CD14-positive monocyte (primary cell): Measurements from ENCODE around the gene EMD. TPM values are rescaled to one million over a fixed set of nuclear protein-coding genes. Genes with fewer than 3 reads are reported as not detected.

Experiments used
- DNase-seq, 3 donors: peaks; one replicate each; pipeline ENCODE4 v3.0.0-alpha.2; 2011 to 2022
- H2AFZ ChIP-seq: 2 replicates; pipeline ENCODE4 v1.6.0; 2012; ENCODE audit warnings: mild to moderate bottlenecking, low read depth, low read length, inconsistent platforms; ENCODE audit not compliant: insufficient read depth, poor library complexity, severe bottlenecking
- H3K27ac ChIP-seq, 2 donors: 1 replicate in 1 of 2; 2 replicates in 1 of 2; pipeline ENCODE4 v1.5.1; 2012 to 2013; ENCODE audit warnings: low read length in 2 of 2, control low read depth in 1 of 2, inconsistent platforms in 1 of 2, low read depth in 1 of 2, mild to moderate bottlenecking in 1 of 2
- H3K27me3 ChIP-seq, 2 donors: one replicate each; pipeline versions ENCODE4 v1.6.0 to v1.6.1; 2011 to 2013; ENCODE audit warnings: low read length in 2 of 2; ENCODE audit not compliant: control insufficient read depth in 2 of 2, insufficient read depth in 2 of 2
- H3K36me3 ChIP-seq, 2 donors: replicated peaks in 1 of 2; 1 replicate in 1 of 2; 2 replicates in 1 of 2; pipeline versions ENCODE4 v1.5.1 to v1.6.1; 2012 to 2013; ENCODE audit warnings: low read length in 2 of 2, control low read depth in 1 of 2, inconsistent platforms in 1 of 2, mild to moderate bottlenecking in 1 of 2; ENCODE audit not compliant: insufficient read depth in 2 of 2, control insufficient read depth in 1 of 2
- H3K4me1 ChIP-seq, 2 donors: 1 replicate in 1 of 2; 2 replicates in 1 of 2; pipeline versions ENCODE4 v1.5.1 to v1.6.1; 2012 to 2013; ENCODE audit warnings: low read length in 2 of 2, control low read depth in 1 of 2, inconsistent platforms in 1 of 2, mild to moderate bottlenecking in 1 of 2, moderate library complexity in 1 of 2; ENCODE audit not compliant: insufficient read depth in 2 of 2, control insufficient read depth in 1 of 2
- H3K4me2 ChIP-seq: replicated peaks from 2 replicates; pipeline ENCODE3; 2012; ENCODE audit warnings: low read length, moderate library complexity, mild to moderate bottlenecking; ENCODE audit not compliant: poor library complexity, severe bottlenecking; ENCODE audit errors: extremely low read depth
- H3K4me3 ChIP-seq, 3 experiments: fragments of 200-600 bp in 1 of 3; sonication (generic) in 1 of 3; replicated peaks in 1 of 3; 1 replicate in 2 of 3; 2 replicates in 1 of 3; pipeline ENCODE4 v1.5.1; 2011 to 2013; ENCODE audit warnings: low read length in 3 of 3, mild to moderate bottlenecking in 3 of 3, control low read depth in 2 of 3, low read depth in 2 of 3, inconsistent platforms in 1 of 3, moderate library complexity in 1 of 3
- H3K79me2 ChIP-seq: 2 replicates; pipeline ENCODE4 v1.6.0; 2012; ENCODE audit warnings: mild to moderate bottlenecking, control low read depth, inconsistent platforms, low read length, moderate library complexity; ENCODE audit not compliant: insufficient read depth
- H3K9ac ChIP-seq: 2 replicates; pipeline ENCODE4 v1.6.0; 2017; ENCODE audit warnings: low read length, mild to moderate bottlenecking; ENCODE audit not compliant: insufficient read depth, poor library complexity, severe bottlenecking
- H3K9me3 ChIP-seq, 2 donors: replicated peaks in 1 of 2; 1 replicate in 1 of 2; 2 replicates in 1 of 2; pipeline versions ENCODE4 v1.5.1 to v1.6.1; 2012 to 2013; ENCODE audit warnings: low read length in 2 of 2, control low read depth in 1 of 2; ENCODE audit not compliant: control insufficient read depth in 1 of 2, insufficient read depth in 1 of 2
- H4K20me1 ChIP-seq: 2 replicates; pipeline ENCODE4 v1.6.0; 2012; ENCODE audit warnings: mild to moderate bottlenecking, low read length, control low read depth, moderate library complexity; ENCODE audit not compliant: insufficient read depth
- H3K27ac Mint-ChIP-seq, 7 donors: one replicate each; pipeline ENCODE4 v1.8.0; 2020; ENCODE audit warnings: mild to moderate bottlenecking in 7 of 7, mixed read lengths in 7 of 7, moderate library complexity in 6 of 7, inconsistent platforms in 2 of 7
- H3K27me3 Mint-ChIP-seq, 3 donors: one replicate each; pipeline ENCODE4 v1.8.0; 2021 to 2022; ENCODE audit warnings: low read depth in 3 of 3, mild to moderate bottlenecking in 3 of 3, mixed read lengths in 3 of 3, moderate library complexity in 3 of 3, inconsistent platforms in 1 of 3
- H3K36me3 Mint-ChIP-seq, 2 donors: one replicate each; pipeline ENCODE4 v1.8.0; 2020; ENCODE audit warnings: mixed read lengths in 2 of 2, inconsistent platforms in 1 of 2, mild to moderate bottlenecking in 1 of 2
- H3K4me1 Mint-ChIP-seq: one replicate; pipeline ENCODE4 v1.8.0; 2020; ENCODE audit warnings: mild to moderate bottlenecking, mixed read lengths
- H3K4me3 Mint-ChIP-seq, 2 donors: one replicate each; pipeline ENCODE4 v1.8.0; 2020; ENCODE audit warnings: mild to moderate bottlenecking in 2 of 2, mixed read lengths in 2 of 2, moderate library complexity in 1 of 2
- H3K9me3 Mint-ChIP-seq, 7 donors: one replicate each; pipeline ENCODE4 v1.8.0; 2020 to 2022; ENCODE audit warnings: mixed read lengths in 7 of 7, mild to moderate bottlenecking in 6 of 7, moderate library complexity in 6 of 7, inconsistent platforms in 2 of 7
- CTCF ChIP-seq: fragments of 200-600 bp; IDR thresholded peaks from one replicate; pipeline ENCODE4 v1.8.0; 2022; ENCODE audit warnings: antibody characterized with exemption, mild to moderate bottlenecking
- WGBS: methylation state at CpG from one replicate; pipeline ENCODE4 v1.1.5; 2013; ENCODE audit warnings: missing lambda C conversion rate; ENCODE audit not compliant: insufficient coverage; 5-methylcytosine and 5-hydroxymethylcytosine counted together
- intact Hi-C, 2 donors: fragments of 100-400 bp; cut with micrococcal nuclease; formaldehyde crosslinking; loops; one replicate each; pipeline versions ENCODE4 v1.15.0 to v1.15.1; 2023
- polyA plus RNA-seq, 3 donors: library from polyadenylated mRNA; depleted of rRNA in 1 of 3; unstranded in 2 of 3; stranded (reverse) in 1 of 3; fragments of 300-500 nt in 2 of 3; fragments of >200 nt in 1 of 3; fragmentation: Illumina TruSeq in 2 of 3; gene quantifications; 1 replicate in 2 of 3; 2 replicates in 1 of 3; pipeline ENCODE4 v1.2.3, GENCODE V29; 2012 to 2021

Gene EMD
- polyA plus RNA-seq, 3 donors: 14.0 to 126 (median 17.6) TPM

- WGBS: no CpG with 5 or more reads among the region's 5 CpGs
- H3K27ac ChIP-seq: peak overlapping the region in 1 of 2 donors; percentile 78
- peak overlapping the region; percentile 37 to 88 (median 57) for H3K27ac Mint-ChIP-seq
- peaks cover 45 to 54% of the 10 kb centered on the region in 2 donors for H3K4me1 ChIP-seq
- peaks cover 3 to 12% of the 10 kb centered on the region in 2 donors for H3K36me3 Mint-ChIP-seq
- no peak for DNase-seq
- intact Hi-C loops: loop anchor here (2.0 to 5.0 kb wide), 2 partner anchors 160 to 162 kb away; no protein-coding TSS in a partner anchor
- peaks cover 0 to 29% (median 6%) of the 10 kb centered on the region in 7 donors for H3K9me3 Mint-ChIP-seq
- H3K9ac ChIP-seq: peak overlapping the region; percentile 74
- H3K36me3 ChIP-seq: peaks cover 4 to 5% of the 10 kb centered on the region in 2 donors
- peak overlapping the region; percentile 69 to 76 for H3K4me3 Mint-ChIP-seq
- H4K20me1 ChIP-seq: peaks cover 25% of the 10 kb centered on the region
- H3K27me3 ChIP-seq: no peaks in the 10 kb centered on the region
- H3K79me2 ChIP-seq: peaks cover 46% of the 10 kb centered on the region
- H3K4me3 ChIP-seq: peak overlapping the region in 1 of 3 experiments; percentile 88
- peaks cover 26% of the 10 kb centered on the region for H3K4me1 Mint-ChIP-seq
- peaks cover 3 to 16% (median 8%) of the 10 kb centered on the region in 3 donors for H3K27me3 Mint-ChIP-seq
- no peaks in the 10 kb centered on the region for H3K9me3 ChIP-seq
- no peak overlapping the region for H2AFZ ChIP-seq
- H3K4me2 ChIP-seq: peak overlapping the region; percentile 80
- no peak for TF ChIP-seq CTCF
Observed at GRCh38 chrX:154372612-154373022, 6.5 kb upstream of the EMD start.

GRCh38 chrX:154373340-154374306, 5.5 kb upstream of the EMD start:
- peak overlapping the region in 5 of 7 donors; percentile 20 to 83 (median 68) for H3K27ac Mint-ChIP-seq
- H3K36me3 Mint-ChIP-seq: peaks cover 3 to 6% of the 10 kb centered on the region in 2 donors
- H3K4me1 Mint-ChIP-seq: peaks cover 24% of the 10 kb centered on the region
- intact Hi-C loops: loop anchor here (2.0 to 5.0 kb wide), 2 partner anchors 159 to 161 kb away; no protein-coding TSS in a partner anchor
- Histone ChIP-seq H3K27me3 (no peaks in the 10 kb centered on the region), H3K4me1 (peaks cover 45 to 53% of the 10 kb centered on the region in 2 donors), H3K4me3 (peak overlapping the region in 1 of 3 experiments; percentile 88), H3K4me2 (peak overlapping the region; percentile 80), H4K20me1 (peaks cover 17% of the 10 kb centered on the region), H3K9me3 (no peaks in the 10 kb centered on the region), H3K9ac (no peak overlapping the region), H2AFZ (no peak overlapping the region), H3K79me2 (peaks cover 38% of the 10 kb centered on the region), H3K36me3 (no peaks in the 10 kb centered on the region), H3K27ac (no peak overlapping the region)
- peak overlapping the region; percentile 60 to 61 for H3K4me3 Mint-ChIP-seq
- TF ChIP-seq CTCF: peak; percentile 50
- H3K9me3 Mint-ChIP-seq: peaks cover 0 to 31% (median 8%) of the 10 kb centered on the region in 7 donors
- WGBS: 34% methylated on average over 8 of the region's 23 CpGs
- peaks cover 3 to 14% (median 8%) of the 10 kb centered on the region in 3 donors for H3K27me3 Mint-ChIP-seq
- DNase-seq: peak; percentile 43 to 62 (median 56)
